Activated CD8-positive, alpha-beta memory T cell treated with anti-CD3 and anti-CD28 coated beads for 1 hour (primary cell): ENCODE results near the gene SETD4.

Source experiments
- DNase-seq, 2 donors: peaks; one replicate each; pipeline ENCODE4 v3.0.0-alpha.2; 2020; ENCODE audit warnings: low read depth in 1 of 2; ENCODE audit errors: extremely low read depth in 1 of 2

Gene SETD4

GRCh38 chr21:36015045-36015444 is 45.3 kb downstream of the SETD4 start:
- DNase-seq = no peak

DNA sequence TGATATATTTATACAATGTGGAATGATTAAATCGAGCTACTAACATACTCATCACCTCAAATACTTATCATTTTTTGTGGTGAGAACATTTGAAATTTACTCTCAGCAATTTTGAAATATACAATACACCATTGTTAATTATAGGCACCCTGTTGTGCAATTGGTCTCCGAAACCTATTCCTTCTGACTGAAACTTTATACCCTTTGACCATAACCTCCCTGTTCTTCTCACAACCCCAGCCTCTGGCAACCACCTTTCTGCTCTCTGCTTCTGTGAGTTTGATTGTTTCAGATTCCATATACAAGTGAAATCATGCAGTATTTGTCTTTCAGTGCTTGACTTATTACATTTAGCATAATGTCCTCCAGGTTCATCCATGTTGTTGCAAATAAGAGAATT is 49.5 kb downstream of the SETD4 start:
- DNase-seq = no peak

DNA sequence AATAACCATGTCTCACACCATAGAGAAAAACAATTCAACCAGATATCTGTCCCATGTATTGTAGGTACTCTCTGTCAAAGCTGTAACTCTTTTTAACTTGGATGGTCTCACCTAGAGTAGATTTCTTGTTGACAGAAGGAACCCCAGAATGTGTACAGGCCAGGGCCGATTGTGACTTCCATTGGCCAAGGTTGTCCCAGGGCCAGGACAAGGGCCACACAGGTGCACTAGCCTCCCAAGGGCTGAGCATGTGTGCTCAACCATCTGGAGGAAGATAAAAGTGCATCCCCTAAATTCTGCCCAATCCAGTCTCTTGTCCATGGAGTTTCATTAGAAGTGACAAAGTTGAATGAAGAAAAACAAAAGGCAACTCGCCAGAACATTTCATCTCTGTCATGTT is 51.8 kb downstream of the SETD4 start:
- no peak for DNase-seq

DNA sequence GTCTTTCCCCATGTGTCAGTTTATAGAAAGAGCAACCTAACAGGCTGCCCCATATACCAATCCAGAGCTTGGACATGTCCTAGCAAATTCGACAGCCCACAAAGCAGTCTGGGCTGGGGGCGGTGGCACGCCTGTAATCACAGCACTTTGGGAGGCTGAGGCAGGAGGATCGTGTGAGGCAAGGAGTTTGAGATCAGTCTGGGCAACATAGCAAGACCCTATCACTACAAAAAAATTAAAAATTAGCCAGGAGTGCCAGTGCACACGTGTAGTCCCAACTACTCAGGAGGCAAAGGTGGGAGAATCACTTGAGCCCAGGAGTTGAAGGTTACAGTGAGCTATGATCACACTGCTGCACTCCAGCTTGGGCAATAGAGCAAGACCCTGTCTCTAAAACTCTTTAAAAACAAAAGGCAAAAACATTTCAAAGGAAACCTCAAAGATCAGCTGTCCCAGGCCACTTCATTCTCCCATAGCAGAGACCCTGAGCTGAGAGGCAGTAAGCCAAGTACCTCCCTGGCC is 54.4 kb downstream of the SETD4 start:
- no peak for DNase-seq

DNA sequence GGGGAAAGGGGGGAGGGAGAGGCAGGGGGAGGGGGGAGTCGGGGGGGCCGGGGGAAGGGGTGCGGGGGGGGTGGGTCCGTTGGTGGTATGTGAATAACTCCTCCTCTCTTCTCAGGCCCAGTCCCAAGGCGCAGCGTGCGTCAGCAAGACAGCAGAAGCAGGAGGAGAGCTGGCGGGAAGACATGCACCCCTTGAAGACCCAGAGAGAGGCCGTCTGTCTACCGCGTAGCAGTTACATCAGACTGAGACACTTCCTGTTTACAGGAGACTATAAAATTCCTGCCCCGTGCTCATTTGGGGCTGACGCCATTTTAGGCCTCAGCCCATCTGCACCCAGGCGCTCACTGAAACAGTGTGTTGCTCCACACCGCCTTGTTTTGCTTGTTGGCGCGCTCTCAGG is 55.3 kb downstream of the SETD4 start:
- DNase-seq = no peak

GRCh38 chr21:36004441-36004840 is 55.9 kb downstream of the SETD4 start:
- no peak for DNase-seq

GRCh38 chr21:36003776-36004175 is 56.5 kb downstream of the SETD4 start:
- no peak for DNase-seq

- no peak for DNase-seq
These were observed 64.1 kb downstream of the SETD4 start for GRCh38 chr21:35996217-35996616.

GRCh38 chr21:35995522-35996088 is 64.7 kb downstream of the SETD4 start:
- no peak for DNase-seq

DNA sequence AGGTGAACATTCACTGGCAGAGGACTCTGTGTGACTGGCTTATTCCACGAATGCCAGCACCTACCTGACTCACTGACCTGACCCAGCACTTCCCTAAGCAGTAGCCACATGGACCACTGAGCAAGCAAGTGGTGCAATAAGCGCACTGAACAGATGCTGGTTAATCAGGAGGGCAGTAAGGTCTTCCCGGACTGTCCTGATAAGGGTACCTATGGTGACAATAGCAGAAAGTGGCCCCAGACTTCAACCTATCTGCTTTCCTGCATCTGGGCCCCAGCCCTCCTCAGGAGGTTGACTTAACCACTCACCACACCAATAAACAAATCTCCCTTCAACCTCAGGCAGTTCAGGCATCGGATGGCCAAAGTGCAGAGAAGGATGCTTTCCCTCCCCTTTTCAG is 65.7 kb downstream of the SETD4 start:
- no peak for DNase-seq

DNA sequence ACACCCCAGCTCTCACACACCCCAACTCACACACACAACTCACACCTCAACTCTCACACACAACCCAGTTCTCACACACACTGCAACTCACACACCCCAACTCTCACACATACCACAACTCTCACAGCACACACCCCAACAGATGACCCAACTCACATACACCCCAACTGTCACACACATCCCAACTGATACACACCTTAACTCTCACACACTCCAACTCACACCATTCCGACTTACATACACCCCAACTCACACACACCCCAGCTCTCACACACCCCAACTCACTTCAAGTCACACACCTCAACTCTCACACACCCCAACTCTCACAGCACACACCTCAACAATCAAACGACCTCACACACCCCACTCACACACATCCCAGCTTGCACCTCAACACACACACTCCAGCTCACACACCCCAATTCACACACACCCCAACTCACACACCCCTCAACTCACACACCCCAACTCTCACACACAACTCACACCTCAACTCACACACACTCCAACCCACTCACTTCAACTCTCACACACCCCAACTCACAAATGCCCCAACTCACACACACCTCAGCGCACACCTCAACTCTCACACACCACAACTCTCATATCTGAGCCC is 66.3 kb downstream of the SETD4 start:
- DNase-seq = no peak

GRCh38 chr21:35991131-35991530 is 69.2 kb downstream of the SETD4 start:
- no peak for DNase-seq

DNA sequence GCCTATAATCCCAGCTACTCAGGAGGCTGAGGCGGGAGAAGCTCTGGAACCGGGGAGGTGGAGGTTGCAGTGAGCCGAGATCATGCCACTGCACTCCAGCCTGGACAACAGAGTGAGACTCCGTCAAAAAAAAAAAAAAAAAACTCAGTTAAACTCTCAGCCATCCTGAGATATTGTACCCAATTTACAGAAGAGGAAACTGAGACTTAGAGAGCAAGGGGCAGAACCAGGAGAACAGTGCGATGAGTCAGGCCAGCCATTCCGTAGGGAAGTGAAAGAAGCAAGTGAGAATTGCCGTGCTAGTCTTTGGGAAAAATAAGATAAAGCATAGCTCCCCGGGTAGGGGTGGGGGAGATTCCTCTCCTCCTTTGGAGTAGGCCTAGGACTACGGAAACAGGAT is 69.7 kb downstream of the SETD4 start:
- DNase-seq = no peak

- DNase-seq = no peak
These were observed 71.1 kb downstream of the SETD4 start for GRCh38 chr21:35989138-35989735.

DNA sequence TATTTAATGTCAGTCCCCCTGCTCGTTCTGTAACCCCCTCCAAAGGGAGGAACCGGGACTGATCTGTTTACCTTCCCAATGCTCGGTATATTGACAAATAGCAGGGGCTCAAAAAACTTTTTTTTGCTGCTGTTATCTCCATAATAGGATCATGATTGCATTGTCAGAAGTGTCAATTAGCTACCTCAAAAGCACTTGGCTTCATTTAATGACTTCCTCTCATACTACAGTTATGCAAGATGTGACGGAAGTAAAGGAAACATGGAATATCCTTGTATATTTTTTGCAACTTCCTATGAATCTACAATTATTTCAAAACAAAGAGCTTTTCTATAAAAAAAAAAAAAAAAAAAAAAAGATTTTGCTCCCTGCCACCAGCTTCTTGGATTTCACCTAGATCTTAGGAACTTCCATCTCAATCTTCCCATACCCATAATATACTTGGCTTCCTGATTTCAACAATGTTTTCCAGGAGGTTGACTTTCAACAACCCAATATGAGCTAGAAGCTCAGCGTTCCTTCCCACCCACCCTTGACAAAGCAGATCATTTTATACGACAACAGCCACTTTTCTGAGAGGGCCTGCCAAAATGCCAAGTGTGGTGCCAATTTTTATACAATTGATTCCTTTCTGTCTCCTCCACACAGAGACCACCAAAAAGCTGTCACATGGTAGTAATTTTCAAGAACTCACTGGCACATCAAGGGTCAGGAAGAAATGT is 71.7 kb downstream of the SETD4 start:
- no peak for DNase-seq

DNA sequence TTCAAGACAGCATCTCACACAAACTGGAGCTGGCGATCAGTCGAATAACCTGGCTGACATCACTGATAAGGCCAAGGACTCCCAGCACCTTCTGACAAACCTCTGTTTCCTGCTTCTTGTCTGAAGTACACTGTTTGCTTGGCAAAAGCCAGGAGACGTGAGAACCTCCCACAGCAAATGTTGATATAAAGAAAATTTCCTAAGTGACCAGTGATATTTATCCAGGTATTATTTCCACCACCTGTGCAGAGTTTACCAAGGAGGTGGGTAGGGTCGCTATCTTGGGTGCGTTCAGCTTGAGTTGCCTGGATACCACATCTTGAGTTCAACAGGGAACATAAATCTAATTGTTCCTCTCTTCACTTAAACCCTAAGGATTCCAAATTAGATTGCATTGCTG is 72.9 kb downstream of the SETD4 start:
- no peak for DNase-seq

- no peak for DNase-seq
These were observed 75.5 kb downstream of the SETD4 start for GRCh38 chr21:35984654-35985361.
